H1 (cell line): Measurements from ENCODE around the gene C8B. TPM values are rescaled to one million over a fixed set of nuclear protein-coding genes. Genes with fewer than 3 reads are reported as not detected.

Experiments
- TAF7 ChIP-seq: optimal IDR thresholded peaks from 2 replicates; pipeline ENCODE3; 2011; ENCODE audit warnings: low read depth, mild to moderate bottlenecking, inconsistent platforms, low read length, moderate library complexity, borderline replicate concordance
- polyA plus RNA-seq, 7 experiments: library from polyadenylated mRNA; depleted of rRNA in 3 of 7; stranded (reverse) in 5 of 7; unstranded in 2 of 7; fragments of >200 nt in 5 of 7; fragments of 200-250 nt in 2 of 7; gene quantifications; 1 replicate in 5 of 7; 2 replicates in 1 of 7; 4 replicates in 1 of 7; pipeline versions ENCODE4 v1.2.1 to v1.2.3, GENCODE V29; 2011 to 2013; ENCODE audit warnings: missing spikeins in 2 of 7, mixed read lengths in 2 of 7
- total RNA-seq: library from RNA; stranded (reverse); fragmentation: NEBNext Ultra II Directional; extraction: Animal tissue kit (Norgen Biotek cat#: 25700); gene quantifications from 2 replicates; pipeline ENCODE4 v1.2.1, GENCODE V29; 2021

The C8B gene
- total and polyA plus RNA-seq, 2 of the 8 experiments (the other 6 are each of a cell fraction or from before 2014, with no cell fraction given) = not detected

DNA sequence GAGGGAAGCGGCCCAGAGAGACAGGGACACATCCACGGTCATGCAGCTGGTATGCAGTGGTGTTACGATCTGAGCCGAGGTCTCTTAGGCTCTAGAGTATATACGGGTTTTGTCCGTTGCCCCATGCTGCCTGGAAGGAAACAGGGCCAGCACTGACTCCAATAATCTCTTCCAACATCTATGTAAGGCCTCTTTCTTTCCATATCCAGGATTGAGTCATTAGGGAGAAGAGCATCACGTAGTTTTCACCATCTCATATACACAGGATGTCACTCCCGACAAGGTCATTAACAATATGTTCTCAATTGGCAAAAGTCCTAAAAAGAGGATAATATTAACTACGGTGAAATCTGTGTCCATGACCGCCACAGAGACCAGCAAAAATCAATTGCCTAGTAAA lies 4.4 kb downstream of the C8B start (continued):
- no peak for TF ChIP-seq TAF7
